ENCODE data around the gene AHCTF1. TPM values are rescaled to one million over a fixed set of nuclear protein-coding genes. Genes with fewer than 3 reads are reported as not detected.

Gene AHCTF1
- total and polyA plus RNA-seq, 10 of the 15 experiments (the other 5 are each of a cell fraction or from before 2014, with no cell fraction given), result 3.4 to 45.5 (median 17.8) TPM

- no peaks in the 10 kb centered on the region for H3K79me2 ChIP-seq (ENCODE audit: control insufficient read depth, insufficient read depth, low read length)
- H3K4me2 ChIP-seq (ENCODE audit: control insufficient read depth, insufficient read depth), result no peak overlapping the region
- in situ Hi-C loops (cut with MboI), result no loop called here
- WGBS (ENCODE audit: insufficient coverage, insufficient replicate concordance, low lambda C conversion rate, missing lambda C conversion rate), result 55% methylated on average over 10 of the region's 11 CpGs
- H3K9ac ChIP-seq (ENCODE audit: control insufficient read depth, insufficient read depth, low read length), result no peak overlapping the region
- no peaks in the 10 kb centered on the region for H3K36me3 ChIP-seq (ENCODE audit: control insufficient read depth in 2 of 2, insufficient read depth in 2 of 2, low read length in 1 of 2)
- no TSS peak for BruUV-seq (replicated peaks)
- intact Hi-C loops (cut with micrococcal nuclease; ENCODE audit: unreplicated experiment), result no loop called here
- FAIRE-seq (no peak), ATAC-seq (no peak), DNase-seq (ENCODE audit: low read depth, low spot score) (no peak)
- H3K27me3 ChIP-seq (replicated peaks in 1 of 2; ENCODE audit: control insufficient read depth in 2 of 2, insufficient read depth in 2 of 2, low read length in 1 of 2), result no peaks in the 10 kb centered on the region
- POLR2A ChIA-PET, result interaction anchor here (0.7 kb wide), 1 partner anchor 35 kb away, joined by 3 read pairs; no protein-coding TSS in a partner anchor
- TF ChIP-seq YY1 (IDR thresholded peaks at IDR 0.05; ENCODE audit: low read depth, low read length) (no peak), ELK1 (IDR thresholded peaks at IDR 0.05; ENCODE audit: low read depth, low read length) (no peak), POLR2AphosphoS5 (IDR thresholded peaks at IDR 0.05; ENCODE audit: low read length) (no peak), BMI1 (IDR thresholded peaks at IDR 0.05; ENCODE audit: borderline replicate concordance) (no peak), SPI1 (IDR thresholded peaks at IDR 0.05; ENCODE audit: borderline replicate concordance, insufficient read depth, low read depth, low read length) (no peak), TBL1XR1 (IDR thresholded peaks at IDR 0.05; ENCODE audit: low read depth, low read length) (no peak), RB1 (IDR thresholded peaks at IDR 0.05; ENCODE audit: borderline replicate concordance) (no peak), BHLHE40 (IDR thresholded peaks at IDR 0.05; ENCODE audit: borderline replicate concordance in 1 of 2, low read depth in 2 of 2, low read length in 1 of 2) (no peak), RAD21 (IDR thresholded peaks at IDR 0.05; ENCODE audit: insufficient read depth, low read depth, low read length) (no peak), TCF3 (IDR thresholded peaks at IDR 0.05; ENCODE audit: borderline replicate concordance, insufficient read depth, low read depth, low read length) (no peak), GATAD2B (conservative IDR thresholded peaks at IDR 0.05; ENCODE audit: low read depth) (no peak), SIX5 (IDR thresholded peaks at IDR 0.05; ENCODE audit: low read depth, low read length, severe bottlenecking) (no peak), SMC3 (IDR thresholded peaks at IDR 0.05; ENCODE audit: borderline replicate concordance, low read length) (no peak), ASH2L (IDR thresholded peaks at IDR 0.05; ENCODE audit: borderline replicate concordance, low read depth) (no peak), RBBP5 (conservative IDR thresholded peaks at IDR 0.05) (no peak), LARP7 (IDR thresholded peaks at IDR 0.05) (no peak), PML (IDR thresholded peaks at IDR 0.05; ENCODE audit: low read length) (no peak), CBFB (IDR thresholded peaks at IDR 0.05; ENCODE audit: low read depth) (no peak)
- TF ChIP-seq, protein P1, sequence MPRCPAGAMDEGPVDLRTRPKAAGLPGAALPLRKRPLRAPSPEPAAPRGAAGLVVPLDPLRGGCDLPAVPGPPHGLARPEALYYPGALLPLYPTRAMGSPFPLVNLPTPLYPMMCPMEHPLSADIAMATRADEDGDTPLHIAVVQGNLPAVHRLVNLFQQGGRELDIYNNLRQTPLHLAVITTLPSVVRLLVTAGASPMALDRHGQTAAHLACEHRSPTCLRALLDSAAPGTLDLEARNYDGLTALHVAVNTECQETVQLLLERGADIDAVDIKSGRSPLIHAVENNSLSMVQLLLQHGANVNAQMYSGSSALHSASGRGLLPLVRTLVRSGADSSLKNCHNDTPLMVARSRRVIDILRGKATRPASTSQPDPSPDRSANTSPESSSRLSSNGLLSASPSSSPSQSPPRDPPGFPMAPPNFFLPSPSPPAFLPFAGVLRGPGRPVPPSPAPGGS (IDR thresholded peaks at IDR 0.05; ENCODE audit: borderline replicate concordance, insufficient read depth, low read depth, low read length, poor library complexity, severe bottlenecking), result no peak
- TF ChIP-seq, protein P2, sequence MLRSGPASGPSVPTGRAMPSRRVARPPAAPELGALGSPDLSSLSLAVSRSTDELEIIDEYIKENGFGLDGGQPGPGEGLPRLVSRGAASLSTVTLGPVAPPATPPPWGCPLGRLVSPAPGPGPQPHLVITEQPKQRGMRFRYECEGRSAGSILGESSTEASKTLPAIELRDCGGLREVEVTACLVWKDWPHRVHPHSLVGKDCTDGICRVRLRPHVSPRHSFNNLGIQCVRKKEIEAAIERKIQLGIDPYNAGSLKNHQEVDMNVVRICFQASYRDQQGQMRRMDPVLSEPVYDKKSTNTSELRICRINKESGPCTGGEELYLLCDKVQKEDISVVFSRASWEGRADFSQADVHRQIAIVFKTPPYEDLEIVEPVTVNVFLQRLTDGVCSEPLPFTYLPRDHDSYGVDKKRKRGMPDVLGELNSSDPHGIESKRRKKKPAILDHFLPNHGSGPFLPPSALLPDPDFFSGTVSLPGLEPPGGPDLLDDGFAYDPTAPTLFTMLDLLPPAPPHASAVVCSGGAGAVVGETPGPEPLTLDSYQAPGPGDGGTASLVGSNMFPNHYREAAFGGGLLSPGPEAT (IDR thresholded peaks at IDR 0.05; ENCODE audit: low read depth), result no peak
- CTCF ChIA-PET, result no interaction called here
- H3K4me3 ChIP-seq, result no peak overlapping the region
- H3K4me1 ChIP-seq (ENCODE audit: control insufficient read depth, insufficient read depth, low read length), result no peaks in the 10 kb centered on the region
- RAD21 ChIA-PET (ENCODE audit: unreplicated experiment), result no interaction called here
- no peaks in the 10 kb centered on the region for H3K9me3 ChIP-seq (replicated peaks; ENCODE audit: control insufficient read depth, insufficient read depth, low read length)
- H4K20me1 ChIP-seq (ENCODE audit: control insufficient read depth, insufficient read depth), result no peaks in the 10 kb centered on the region
- SMC1A ChIA-PET (ENCODE audit: uncharacterized antibody, unreplicated experiment), result no interaction called here
- H3K27ac ChIP-seq (ENCODE audit: control insufficient read depth, insufficient read depth), result no peak overlapping the region
- H2AFZ ChIP-seq (ENCODE audit: control insufficient read depth, low read depth, low read length), result no peak overlapping the region
Measured at GRCh38 chr1:246801241-246802020, 130.3 kb downstream of the AHCTF1 start.
